ENCODE results near the gene TRAPPC3L. TPM values are rescaled to one million over a fixed set of nuclear protein-coding genes. Genes with fewer than 3 reads are reported as not detected.

Gene TRAPPC3L
- total RNA-seq, 1 experiment from 2014 or later: not detected

- Histone ChIP-seq H3K79me1 (ENCODE audit: insufficient read depth, low read depth, low read length, poor library complexity, severe bottlenecking) (no peaks in the 10 kb centered on the region), H4K5ac (ENCODE audit: insufficient read length, low read depth, low read length) (no peak overlapping the region), H2AK5ac (ENCODE audit: insufficient read length, low read length) (no peak overlapping the region), H4K20me1 (ENCODE audit: control insufficient read depth, insufficient read depth, insufficient read length) (no peaks in the 10 kb centered on the region), H2BK5ac (ENCODE audit: insufficient read length, low read length) (no peak overlapping the region), H3K4ac (ENCODE audit: low read depth, low read length) (no peak overlapping the region), H3K23me2 (ENCODE audit: insufficient read length, low read depth, low read length, poor library complexity, severe bottlenecking) (no peaks in the 10 kb centered on the region), H4K91ac (ENCODE audit: insufficient read length, low read depth, low read length) (no peak overlapping the region), H3K56ac (ENCODE audit: insufficient read length, low read depth, low read length) (no peak overlapping the region), H3K4me1 (ENCODE audit: insufficient read depth, low read length) (no peaks in the 10 kb centered on the region), H3K27me3 (ENCODE audit: insufficient read depth, low read length) (no peaks in the 10 kb centered on the region), H3T11ph (ENCODE audit: low read length) (no peak overlapping the region), H3K79me2 (ENCODE audit: insufficient read depth, low read length) (peaks cover 4% of the 10 kb centered on the region; the same call in 1 of the 2 replicates), H3K9me3 (ENCODE audit: control insufficient read depth, low read depth, low read length) (no peaks in the 10 kb centered on the region), H3K9ac (ENCODE audit: extremely low read depth, insufficient read length, low read length) (no peak overlapping the region), H2BK120ac (ENCODE audit: low read depth, low read length, poor library complexity, severe bottlenecking) (no peak overlapping the region), H4K8ac (replicated peaks; ENCODE audit: insufficient read length, low read depth, low read length) (no peak overlapping the region), H3K23ac (ENCODE audit: insufficient read length, low read depth, low read length) (no peak overlapping the region), H3K14ac (ENCODE audit: insufficient read depth, low read length) (no peak overlapping the region), H2BK12ac (ENCODE audit: insufficient read length, low read depth, low read length) (no peak overlapping the region), H3K18ac (ENCODE audit: insufficient read length, low read depth, low read length) (no peak overlapping the region), H2BK20ac (ENCODE audit: low read depth, low read length, poor library complexity, severe bottlenecking) (no peak overlapping the region), H3K27ac (ENCODE audit: insufficient read length, low read depth, low read length) (no peak overlapping the region), H3K4me2 (ENCODE audit: insufficient read depth, insufficient read length, low read length) (no peak overlapping the region), H2BK15ac (ENCODE audit: low read depth, low read length) (no peak overlapping the region), H2AFZ (ENCODE audit: low read length) (no peak overlapping the region)
- DNase-seq: no peak
- H3K36me3 Mint-ChIP-seq (ENCODE audit: insufficient read depth in 1 of 3, low read depth in 3 of 3): peaks cover 0 to 28% (median 2%) of the 10 kb centered on the region in 3 experiments; a peak in 4 of 7 replicates
- no peak for TF ChIP-seq CTCF (conservative IDR thresholded peaks at IDR 0.05)
- H3K27ac Mint-ChIP-seq: no peak overlapping the region
- H3K27me3 Mint-ChIP-seq (ENCODE audit: low read depth): no peaks in the 10 kb centered on the region
- WGBS (ENCODE audit: extremely low coverage, insufficient read length, low lambda C conversion rate): no CpG with 5 or more reads among the region's 2 CpGs
- no peaks in the 10 kb centered on the region for H3K4me1 Mint-ChIP-seq
- H3K9me3 Mint-ChIP-seq: no peaks in the 10 kb centered on the region
- H3K4me3 Mint-ChIP-seq: no peak overlapping the region
These were observed 34.7 kb upstream of the TRAPPC3L start for GRCh38 chr6:116580198-116580597.

Measured in H9 (cell line).